Spleen (tissue), 7 donors: ENCODE measurements around the gene EHD4.

Source experiments
- CTCF ChIP-seq, 11 experiments: fragments of 200-600 bp in 7 of 11; fragments of 450-650 bp in 4 of 11; sonication (generic) in 4 of 11; IDR thresholded peaks in 8 of 11; conservative IDR thresholded peaks in 3 of 11; 1 replicate in 7 of 11; 2 replicates in 4 of 11; pipeline versions ENCODE4 v1.4.0 to v1.8.0; 2016 to 2021; ENCODE audit warnings: antibody characterized with exemption in 11 of 11, inconsistent platforms in 4 of 11, mild to moderate bottlenecking in 1 of 11
- POLR2A ChIP-seq, 3 donors: fragments of 450-650 bp; IDR thresholded peaks; one replicate each; pipeline ENCODE4 v1.5.1; 2017; ENCODE audit warnings: antibody characterized with exemption in 3 of 3, mild to moderate bottlenecking in 1 of 3
- POLR2AphosphoS5 ChIP-seq, 3 donors: sonication (generic); formaldehyde crosslinking; IDR thresholded peaks; one replicate each; pipeline ENCODE4 v1.5.1; 2017; ENCODE audit warnings: antibody characterized with exemption in 3 of 3
- donor health status: DM: no; HTN: no; CAD: no; lungs with moderate emphysema.
- donor health status: DM: no; HTN: no; CAD: no.
- donor health status: DM: no; HTN: no; CAD: no.

- no peak for TF ChIP-seq CTCF (IDR thresholded peaks at IDR 0.05 in 8 of 11, conservative IDR thresholded peaks at IDR 0.05 in 3 of 11)
- no peak for TF ChIP-seq POLR2A (IDR thresholded peaks at IDR 0.05)
- no peak for TF ChIP-seq POLR2AphosphoS5 (IDR thresholded peaks at IDR 0.05)
Observed at GRCh38 chr15:41983221-41983620, 10.9 kb upstream of the EHD4 start.
